ENCODE data around the gene LLPH.

DNA sequence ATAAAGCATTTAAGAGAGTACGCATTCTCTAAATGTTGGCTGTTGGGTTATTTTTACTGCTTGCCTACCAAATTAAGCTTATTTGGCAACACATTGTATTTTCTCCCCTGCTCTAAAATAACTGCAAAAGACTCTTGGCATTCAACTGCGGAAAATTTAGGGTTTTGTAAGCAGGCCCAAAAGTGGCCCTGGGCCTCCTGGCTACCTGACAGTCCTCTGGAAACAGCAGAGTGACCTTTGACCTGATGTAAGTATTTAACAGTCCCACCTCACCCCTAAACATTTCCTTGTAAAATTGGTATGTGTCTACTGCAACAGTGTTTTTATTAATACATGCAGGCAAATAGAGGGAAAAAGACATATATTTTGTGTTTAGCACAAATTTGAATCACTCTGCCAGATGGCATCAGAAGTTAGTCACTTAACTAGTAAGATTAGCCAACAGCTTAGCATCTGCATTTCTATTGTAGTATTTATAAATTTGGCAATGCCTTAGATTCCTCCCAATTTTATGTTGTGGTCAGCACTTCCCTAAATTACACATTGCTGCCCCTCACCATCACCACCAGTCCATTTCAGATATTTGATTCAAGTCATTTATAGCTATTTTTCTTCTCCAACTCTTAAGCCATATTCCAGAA, 11.2 kb downstream of the LLPH start:
- TF ChIP-seq, protein P1, sequence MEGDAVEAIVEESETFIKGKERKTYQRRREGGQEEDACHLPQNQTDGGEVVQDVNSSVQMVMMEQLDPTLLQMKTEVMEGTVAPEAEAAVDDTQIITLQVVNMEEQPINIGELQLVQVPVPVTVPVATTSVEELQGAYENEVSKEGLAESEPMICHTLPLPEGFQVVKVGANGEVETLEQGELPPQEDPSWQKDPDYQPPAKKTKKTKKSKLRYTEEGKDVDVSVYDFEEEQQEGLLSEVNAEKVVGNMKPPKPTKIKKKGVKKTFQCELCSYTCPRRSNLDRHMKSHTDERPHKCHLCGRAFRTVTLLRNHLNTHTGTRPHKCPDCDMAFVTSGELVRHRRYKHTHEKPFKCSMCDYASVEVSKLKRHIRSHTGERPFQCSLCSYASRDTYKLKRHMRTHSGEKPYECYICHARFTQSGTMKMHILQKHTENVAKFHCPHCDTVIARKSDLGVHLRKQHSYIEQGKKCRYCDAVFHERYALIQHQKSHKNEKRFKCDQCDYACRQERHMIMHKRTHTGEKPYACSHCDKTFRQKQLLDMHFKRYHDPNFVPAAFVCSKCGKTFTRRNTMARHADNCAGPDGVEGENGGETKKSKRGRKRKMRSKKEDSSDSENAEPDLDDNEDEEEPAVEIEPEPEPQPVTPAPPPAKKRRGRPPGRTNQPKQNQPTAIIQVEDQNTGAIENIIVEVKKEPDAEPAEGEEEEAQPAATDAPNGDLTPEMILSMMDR (IDR thresholded peaks at IDR 0.05 in 8 of 11, conservative IDR thresholded peaks at IDR 0.05 in 3 of 11): no peak
- no peak for TF ChIP-seq POLR2AphosphoS5 (IDR thresholded peaks at IDR 0.05)
